GM19351 (cell line): Measurements from ENCODE around the gene SNX8.
"Not testable (repeated sequence)": the region's sequence is repeated elsewhere in the genome, so short reads cannot be mapped to it uniquely, and the experiment has no call there.

Experiments
- ATAC-seq: cut with Tn5 transposase; IDR thresholded peaks from one replicate; pipeline ENCODE4 v1.9.1; 2021; ENCODE audit warnings: mild to moderate bottlenecking, moderate library complexity; ENCODE audit not compliant: unreplicated experiment

SNX8 gene

DNA sequence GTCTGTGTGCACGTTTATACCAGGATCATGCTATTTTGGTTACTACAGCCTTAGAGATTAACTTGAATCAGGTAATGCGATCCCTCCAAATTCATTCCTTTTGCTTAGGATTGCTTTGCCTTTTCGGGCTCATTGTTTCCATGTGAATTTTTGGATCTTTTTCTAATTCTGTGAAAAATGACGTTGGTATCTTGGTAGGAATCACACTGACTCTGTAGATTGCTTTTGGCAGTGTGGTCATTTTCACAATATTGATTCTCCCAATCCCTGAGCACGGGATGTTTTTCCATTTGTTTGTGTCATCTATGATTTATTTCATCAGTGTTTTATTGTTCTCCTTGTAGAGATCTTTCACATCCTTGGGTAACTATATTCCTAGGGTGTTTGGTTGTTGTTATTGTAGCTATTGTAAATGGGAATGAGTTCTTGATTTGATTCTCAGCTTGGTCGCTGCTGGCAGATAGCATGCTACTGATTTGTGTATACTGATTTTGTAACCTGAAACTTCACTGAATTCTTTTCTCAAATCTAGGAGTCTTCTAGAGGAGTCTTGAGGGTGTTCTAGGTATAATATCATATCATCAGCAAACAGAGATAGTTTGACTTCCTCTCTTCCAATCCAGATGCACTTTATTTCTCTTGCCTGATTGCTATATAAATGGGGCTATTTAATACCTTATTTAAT, 18.2 kb downstream of the SNX8 start:
- no peak for ATAC-seq

DNA sequence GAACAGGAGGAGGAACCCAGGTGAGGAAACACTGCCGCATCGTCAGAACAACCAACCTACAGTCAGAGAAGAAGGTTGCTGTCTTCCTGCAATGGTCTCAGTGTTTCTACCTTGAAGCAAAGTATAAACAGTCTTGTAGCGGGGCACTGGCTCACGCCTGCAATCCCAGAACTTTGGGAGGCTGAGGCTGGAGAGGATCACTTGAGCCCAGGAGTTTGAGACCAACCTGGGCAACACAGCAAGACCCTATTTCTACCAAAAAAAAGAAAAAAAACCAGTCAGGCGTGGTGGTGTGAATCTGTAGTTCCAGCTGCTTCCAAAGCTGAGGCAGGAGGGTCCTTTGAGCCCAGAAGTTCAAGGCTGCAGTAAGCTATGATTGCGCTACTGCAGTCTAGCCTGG, 23.4 kb downstream of the SNX8 start:
- ATAC-seq: no peak

DNA sequence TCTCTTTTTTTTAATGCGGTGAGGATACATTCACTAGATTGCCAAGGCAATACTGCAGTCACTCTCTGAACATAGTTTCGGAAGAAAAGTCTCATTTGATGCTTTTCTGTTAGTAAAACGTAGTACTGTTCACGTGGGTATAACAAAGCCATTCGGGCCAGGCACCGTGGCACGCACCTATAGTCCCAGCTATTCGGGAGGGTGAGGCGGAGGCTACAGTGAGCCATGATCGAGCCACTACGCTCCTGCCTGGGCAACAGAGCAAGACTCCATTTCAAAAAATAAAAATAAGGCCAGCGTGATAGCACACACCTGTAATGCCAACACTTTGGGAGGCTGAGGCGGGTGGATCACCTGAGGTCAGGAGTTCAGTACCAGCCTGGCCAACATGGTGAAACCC, 24.6 kb downstream of the SNX8 start:
- ATAC-seq: no peak

DNA sequence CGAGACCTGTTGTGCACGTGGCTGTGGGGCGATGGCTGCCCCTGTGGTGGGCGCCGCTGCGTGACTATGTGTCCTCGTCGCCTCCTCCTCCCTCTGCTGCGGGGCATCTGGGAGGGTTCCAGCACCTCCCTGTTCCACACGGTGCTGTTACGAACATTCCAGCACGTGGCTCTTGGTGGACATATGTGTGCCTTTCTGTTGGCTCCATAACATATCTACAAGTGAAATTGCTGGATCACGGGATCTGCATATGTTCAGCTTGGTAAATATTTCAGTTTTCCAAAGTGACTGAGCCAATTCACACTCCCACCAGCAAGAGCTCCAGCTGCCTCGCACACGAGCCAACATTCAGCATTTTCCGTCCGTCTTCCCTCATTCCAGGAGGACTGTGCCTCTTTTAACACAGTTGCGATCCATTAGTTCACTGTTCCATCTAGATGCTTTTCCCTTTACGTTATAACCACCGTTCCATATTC, 25.1 kb downstream of the SNX8 start:
- ATAC-seq: no peak

DNA sequence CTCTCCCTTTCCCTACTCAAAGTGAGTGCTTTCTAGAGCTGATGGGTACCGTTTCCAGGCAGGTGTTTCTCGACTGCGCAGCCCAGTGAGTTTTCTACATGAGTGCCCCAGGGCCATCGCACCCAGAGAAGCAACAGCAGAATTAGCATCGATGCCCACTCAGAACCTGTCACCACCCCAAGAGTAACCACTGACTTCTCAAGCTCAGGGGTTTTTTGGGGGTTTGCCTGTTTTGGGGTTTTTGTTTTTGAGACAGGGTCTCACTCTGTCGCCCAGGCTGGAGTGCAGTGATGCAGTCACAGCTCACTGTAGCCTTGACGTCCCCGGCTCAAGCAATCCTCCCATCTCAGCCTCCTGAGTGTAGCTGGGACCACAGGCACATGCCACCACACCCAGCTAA, 25.7 kb downstream of the SNX8 start:
- ATAC-seq: no peak

DNA sequence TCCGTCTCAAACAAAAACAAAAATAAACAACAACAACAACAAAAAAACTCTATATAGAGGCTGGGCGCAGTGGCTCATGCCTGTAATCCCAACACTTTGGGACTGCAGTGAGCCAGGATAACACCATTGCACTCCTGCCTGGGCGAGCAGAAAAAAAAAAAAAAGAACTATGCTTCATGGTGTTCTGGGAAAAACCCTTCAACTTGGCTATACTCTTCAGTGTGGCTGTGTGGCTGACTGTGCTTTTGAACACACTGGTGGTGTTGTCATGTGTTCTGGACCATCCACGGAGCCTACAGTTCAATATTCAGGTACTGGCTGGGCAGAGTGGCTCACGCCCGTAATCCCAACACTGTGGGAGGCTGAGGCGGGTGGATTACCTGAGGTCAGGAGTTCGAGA, 26.5 kb downstream of the SNX8 start:
- no peak for ATAC-seq

DNA sequence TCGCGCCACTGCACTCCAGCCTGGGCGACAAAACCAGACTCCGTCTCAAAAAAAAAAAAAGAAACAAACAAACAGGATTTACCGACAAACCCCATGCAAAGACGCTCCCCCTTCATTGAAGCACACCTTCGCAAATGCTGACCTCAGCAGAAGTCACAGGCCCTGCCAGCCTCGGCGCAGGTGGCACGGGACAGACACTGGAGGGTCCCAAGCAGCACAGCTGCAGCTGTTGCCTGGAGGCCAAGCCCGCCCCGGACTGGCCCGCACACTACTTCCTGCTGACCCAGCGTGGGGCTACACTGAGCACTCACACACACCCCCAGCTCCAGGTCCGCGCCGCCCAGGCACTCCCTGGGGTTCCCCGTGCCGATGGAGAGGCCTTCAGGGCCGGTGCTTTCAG, 31.2 kb downstream of the SNX8 start:
- ATAC-seq: no peak

DNA sequence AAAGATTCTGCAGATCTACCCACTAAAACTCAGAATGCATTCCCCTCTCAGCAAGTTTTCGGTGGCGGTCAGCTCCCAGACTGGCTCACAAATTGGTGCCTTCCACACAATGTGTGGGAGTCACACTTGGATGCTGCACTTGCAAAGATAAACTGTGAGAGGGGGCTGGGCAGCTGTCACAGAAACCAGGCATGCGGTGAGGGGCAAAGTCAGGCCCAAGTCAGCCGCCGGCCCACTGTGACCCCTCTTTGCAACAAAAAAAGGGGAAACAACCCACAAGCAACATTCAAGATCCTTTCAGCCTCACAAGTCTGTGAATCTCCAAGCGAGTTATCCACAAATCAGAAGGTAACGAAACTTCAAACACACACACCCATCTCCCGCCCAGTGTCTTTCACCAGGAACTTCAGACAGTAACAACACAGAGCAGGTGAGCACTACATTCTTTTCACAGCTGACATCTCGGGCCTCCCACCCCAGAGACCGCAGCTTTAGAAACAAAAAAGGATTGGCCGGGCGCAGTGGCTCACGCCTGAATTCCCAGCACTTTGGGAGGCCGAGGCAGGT, 32.0 kb downstream of the SNX8 start:
- no peak for ATAC-seq

DNA sequence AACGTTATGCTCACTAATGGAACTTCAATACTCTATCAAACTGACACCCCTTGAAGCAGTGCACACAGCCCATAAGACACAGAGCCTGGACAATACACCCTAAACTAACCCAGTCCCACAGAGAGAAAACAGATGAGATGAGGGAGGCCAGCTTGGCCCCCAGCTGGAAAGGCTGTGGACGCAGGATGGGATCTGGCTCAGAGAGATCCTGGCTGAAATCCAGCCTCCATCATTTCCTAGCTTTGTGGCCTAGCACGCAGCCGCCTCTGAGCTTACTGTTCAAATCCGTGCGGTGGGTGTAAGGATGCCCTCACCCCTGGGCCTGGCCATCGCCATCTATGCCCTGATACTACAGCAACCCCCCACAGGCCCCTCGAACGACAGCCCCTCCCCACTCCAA, 32.7 kb downstream of the SNX8 start:
- ATAC-seq: no peak

DNA sequence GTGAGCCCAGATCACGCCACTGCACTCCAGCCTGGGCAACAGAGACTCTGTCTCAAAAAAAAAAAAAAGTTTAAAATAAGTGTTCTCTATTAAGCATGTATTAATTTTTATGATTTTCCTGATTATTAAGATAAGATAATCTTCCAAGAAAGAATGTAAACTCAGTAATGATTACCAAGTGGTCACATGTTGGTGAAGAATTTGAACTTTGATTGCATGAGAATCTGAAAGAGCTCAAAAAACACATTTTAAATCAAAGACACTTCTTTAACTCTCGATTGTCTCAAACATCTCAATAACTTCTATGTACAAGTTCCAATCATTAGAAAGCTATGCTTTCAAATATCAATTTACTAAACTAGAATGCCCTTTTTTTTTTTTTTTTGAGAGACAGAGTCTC, 33.8 kb downstream of the SNX8 start:
- ATAC-seq: no peak

DNA sequence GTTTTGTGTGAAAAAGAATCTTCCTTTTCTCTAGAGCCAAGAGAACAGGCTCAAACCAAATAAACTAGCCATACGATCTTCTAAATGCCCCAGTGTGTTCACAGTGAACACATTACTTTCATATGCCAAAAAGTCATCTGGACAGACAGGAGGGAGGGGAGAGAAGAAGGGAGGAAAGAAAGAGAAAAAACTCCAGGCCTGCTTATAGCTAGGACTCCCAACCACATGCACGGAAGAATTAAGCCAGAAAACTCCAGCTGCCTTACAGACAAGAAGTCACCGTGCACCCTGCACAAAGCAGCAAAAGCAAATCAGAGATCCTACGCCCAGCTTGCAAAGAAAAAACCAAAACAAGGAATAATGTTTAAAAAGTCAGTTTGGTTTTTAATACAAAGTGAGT, 34.3 kb downstream of the SNX8 start:
- ATAC-seq: no peak

DNA sequence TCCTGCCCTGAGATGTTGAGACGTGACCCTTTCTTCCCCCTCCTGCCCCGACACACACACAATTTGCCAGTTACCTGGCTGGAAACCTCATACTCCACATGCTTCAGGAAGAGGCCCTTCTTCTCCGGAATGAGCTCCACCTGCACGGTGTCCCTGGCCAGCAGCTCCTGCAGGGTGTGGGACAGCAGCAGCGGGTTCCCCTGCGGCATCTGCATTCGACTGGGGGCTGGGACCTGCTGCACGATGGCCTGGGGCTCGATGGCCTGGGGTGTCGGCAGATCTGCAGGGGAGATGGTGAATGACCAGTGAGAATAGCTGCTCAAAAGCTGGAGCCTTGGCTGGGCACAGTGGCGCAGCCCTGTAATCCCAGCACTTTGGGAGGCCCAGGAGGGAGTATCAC, 36.2 kb downstream of the SNX8 start:
- no peak for ATAC-seq

DNA sequence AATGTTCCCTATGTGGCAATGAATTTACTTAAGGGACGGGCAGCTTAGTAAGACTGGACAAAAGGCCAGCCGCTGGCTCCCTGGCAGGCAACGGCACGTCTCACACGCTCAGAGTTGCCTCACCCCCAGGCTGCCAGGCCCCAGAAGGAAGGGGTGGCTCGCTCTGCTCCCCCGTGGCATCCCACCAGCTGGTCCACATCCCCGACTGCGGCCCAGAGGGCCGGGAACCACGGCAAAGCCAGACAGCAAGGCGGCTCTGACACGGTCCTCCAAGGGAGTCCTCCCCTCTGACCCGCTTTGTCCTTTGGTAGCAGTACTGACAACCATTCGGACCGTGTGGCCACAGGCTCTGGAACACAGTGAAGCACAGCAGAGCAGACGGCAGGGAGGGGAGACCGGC, 38.1 kb downstream of the SNX8 start:
- ATAC-seq: no peak

DNA sequence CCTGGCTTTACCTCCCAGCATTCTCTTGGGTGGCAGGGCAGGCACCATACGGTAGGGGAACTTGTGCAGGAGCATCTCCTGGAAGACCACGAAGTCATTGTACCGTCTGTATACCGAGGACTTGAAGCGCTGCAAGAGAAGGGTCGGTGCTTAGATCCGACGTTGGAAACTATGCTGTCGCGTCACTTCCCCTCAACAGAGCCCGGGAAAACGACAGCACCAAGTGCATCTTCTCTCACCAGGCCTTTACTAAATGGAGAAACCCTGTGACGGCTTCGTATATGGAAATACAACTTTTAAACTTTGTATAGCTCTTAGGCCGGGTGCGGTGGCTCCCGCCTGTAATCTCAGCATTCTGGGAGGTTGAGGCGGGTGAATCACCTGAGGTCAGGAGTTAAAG, 39.1 kb downstream of the SNX8 start:
- no peak for ATAC-seq

DNA sequence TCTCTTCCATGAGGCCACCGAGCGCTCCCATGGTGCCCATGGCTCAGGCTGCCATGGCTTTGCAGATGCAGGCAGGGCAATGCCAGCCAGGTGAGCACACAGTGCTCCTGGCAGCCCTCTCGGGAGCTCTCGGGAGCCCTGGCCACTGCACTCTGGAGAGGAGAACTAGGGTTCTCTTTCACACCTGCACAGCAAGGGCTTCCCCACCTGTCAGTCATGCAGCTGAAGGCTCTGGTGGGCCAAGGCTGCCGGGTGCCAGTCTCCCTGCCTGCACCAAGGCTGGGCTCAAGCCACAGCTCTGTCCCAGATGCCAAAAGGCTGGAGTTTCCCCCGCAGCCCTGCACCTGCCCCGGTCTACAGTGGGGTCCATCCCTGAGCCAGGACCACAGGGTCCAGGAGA, 39.6 kb downstream of the SNX8 start:
- no peak for ATAC-seq

DNA sequence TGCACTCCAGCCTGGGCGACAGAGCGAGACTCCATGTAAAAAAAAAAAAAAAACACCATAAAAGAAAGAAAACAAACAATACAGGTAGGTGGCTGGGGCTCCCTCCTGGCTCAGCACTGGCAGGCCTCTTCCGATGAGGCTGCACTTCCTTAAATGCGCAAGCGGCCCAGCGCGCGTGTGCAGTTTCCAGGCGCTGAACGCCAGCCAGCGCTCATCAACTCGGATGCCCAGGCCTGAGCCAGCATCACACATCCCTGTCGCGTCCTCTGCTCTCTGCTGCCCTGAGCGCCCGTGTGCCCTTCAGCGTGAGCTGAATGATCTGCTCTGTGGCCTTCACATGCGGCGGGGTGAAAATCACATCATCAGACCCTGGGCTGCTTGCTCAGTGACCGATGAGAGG, 40.4 kb downstream of the SNX8 start:
- no peak for ATAC-seq

DNA sequence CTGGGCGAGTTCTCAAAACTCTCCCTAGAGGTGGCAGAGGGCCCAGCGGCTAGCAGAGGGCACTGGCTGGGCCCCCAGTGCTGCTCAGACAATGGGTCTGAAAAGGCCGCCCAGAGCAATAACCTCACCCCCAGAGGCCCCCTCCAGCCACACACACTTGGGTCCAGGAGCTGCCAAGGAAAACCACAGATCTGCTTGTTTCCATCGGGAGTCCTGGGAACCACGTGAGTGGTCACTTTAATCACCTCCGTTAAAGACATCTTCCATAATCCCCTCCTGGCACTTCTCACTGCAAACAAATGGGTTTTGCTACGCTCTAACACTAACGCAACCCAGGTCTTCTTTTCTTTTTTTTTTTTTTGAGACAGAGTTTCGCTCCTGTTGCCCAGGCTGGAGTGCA, 42.2 kb downstream of the SNX8 start:
- no peak for ATAC-seq

DNA sequence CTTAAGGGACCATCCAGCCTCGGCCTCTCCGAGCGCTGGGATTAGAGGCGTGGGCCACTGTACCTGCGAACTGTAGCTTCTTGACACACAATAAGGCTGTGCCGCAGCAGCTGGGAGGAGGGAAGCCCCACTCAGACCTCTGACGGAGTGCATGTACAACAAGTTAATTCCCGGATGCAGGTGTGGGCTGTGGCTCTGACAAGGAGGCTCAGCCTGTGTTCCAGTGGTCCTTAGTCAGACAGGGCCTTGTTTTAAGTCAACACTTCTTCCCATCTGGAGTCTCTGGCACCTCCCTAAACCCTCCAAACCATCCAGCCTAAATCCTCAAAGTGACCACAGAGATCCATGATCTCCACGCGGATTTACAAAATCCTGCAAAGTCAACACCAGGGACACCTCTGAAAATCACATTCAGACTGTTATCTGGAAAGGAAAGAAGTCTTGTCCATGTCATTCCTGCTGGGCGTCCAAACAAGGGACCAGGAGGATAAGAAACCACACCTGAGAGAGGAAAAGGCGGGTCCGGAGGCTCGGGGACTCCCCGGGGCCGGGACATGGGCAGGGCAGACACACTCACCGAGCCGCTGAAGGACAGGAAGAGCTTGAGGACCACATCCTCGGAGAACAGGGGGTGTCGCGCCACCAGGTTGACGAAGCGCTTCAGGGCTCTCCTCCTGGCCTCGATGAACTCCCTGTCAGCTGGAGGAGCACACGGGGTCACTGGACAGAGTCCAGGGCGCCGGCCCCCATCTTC, 42.8 kb downstream of the SNX8 start:
- no peak for ATAC-seq

DNA sequence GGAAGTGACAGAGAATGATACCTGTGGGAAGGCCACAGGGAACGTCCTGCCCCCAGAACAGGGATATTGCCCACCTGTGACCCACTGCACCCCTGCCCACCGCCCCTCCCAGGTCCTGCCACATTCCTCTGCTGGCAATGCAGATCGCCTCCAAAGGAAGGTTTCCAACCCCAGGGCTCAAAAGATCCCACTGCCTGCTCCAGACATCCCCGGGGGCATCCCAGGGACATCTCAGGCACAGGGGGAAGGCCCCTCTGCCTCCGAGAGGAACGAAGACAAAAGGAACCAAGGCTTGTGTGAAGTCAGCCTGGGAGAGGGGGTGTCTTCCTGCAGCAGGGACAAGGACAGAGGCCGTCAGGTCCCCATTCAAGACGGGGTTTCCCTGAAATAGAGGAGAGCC, 43.7 kb downstream of the SNX8 start:
- ATAC-seq: no peak

DNA sequence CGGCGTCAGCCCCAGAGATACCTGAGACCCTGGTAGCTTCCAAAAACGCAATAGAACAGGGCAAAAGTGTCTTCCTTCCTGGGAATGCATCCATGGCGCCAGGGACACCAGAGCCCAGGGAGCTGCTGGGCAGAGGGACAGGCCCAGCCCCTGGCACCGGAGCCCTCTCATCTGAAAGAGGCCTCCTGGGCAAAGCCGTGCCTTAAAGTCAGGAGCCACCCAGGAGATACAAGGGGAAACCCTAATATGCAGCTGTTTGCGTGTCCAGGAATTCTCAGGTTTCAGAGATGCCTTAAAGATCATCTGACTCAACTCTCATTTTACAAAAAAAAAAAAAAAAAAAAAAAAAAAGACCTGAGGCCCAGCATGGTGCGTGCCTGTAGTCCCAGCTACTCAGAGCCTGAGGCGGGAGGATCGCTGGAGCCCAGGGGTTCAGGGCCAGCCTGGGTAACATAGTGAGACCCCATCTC, 44.2 kb downstream of the SNX8 start:
- no peak for ATAC-seq

DNA sequence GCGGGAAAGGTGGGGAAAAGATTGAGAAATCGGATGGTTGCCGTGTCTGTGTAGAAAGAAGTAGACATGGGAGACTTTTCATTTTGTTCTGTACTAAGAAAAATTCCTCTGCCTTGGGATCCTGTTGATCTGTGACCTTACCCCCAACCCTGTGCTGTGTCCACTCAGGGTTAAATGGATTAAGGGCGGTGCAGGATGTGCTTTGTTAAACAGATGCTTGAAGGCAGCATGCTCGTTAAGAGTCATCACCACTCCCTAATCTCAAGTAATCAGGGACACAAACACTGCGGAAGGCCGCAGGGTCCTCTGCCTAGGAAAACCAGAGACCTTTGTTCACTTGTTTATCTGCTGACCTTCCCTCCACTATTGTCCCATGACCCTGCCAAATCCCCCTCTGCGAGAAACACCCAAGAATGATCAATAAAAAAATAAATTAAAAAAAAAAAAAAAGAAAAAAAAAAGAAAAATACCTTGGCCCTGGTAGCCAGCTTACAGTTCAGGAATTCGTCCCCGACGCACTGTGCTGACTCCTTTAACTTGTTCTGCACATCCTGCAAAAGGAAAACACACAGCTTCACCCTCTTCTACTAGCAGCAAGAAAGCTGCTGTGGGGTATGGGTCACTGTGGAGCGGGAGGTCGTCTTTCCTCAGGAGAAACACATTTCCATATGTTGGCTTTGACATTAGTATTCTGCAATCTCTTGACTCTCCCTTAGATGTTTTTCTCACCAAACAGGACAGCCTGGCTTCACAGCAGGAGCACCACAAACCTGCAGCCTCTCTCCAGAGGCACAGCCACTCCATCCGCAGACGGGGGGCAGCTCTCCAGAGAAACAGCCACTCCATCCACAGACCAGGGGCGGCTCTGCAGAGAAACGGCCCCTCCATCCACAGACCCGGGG, 44.9 kb downstream of the SNX8 start:
- not testable (repeated sequence) for ATAC-seq
